Stimulated activated effector memory CD8-positive, alpha-beta T cell treated with anti-CD3 and anti-CD28 coated beads, Interleukin-12 subunit alpha, Interleukin-12 subunit beta, amount 100 ng/mL, for 72 hours (primary cell): ENCODE data around the gene SLC35G6.

Source experiments
- ATAC-seq: fragments of 150-1000 bp; cut with Tn5 transposase; 2 replicates; pipeline ENCODE4 v1.10.0; 2021
- DNase-seq, 2 donors: peaks; one replicate each; pipeline ENCODE4 v3.0.0; 2021 to 2022; ENCODE audit warnings: low spot score in 2 of 2
- H3K27ac Mint-ChIP-seq: one replicate; pipeline ENCODE4 v1.8.0; 2022; ENCODE audit warnings: mild to moderate bottlenecking, mixed read lengths
- H3K36me3 Mint-ChIP-seq: one replicate; pipeline ENCODE4 v1.8.0; 2022; ENCODE audit warnings: mild to moderate bottlenecking, mixed read lengths
- H3K4me1 Mint-ChIP-seq: one replicate; pipeline ENCODE4 v1.8.0; 2022; ENCODE audit warnings: mixed read lengths
- H3K4me3 Mint-ChIP-seq: one replicate; pipeline ENCODE4 v1.8.0; 2022; ENCODE audit warnings: mild to moderate bottlenecking, mixed read lengths
- H3K9me3 Mint-ChIP-seq: one replicate; pipeline ENCODE4 v1.8.0; 2022; ENCODE audit warnings: mixed read lengths

SLC35G6 gene

GRCh38 chr17:7501729-7502128, 20.5 kb downstream of the SLC35G6 start:
- DNase-seq (no peak), ATAC-seq (no peak)
- Mint-ChIP-seq H3K36me3 (peaks cover 100% of the 10 kb centered on the region), H3K4me3 (no peak overlapping the region), H3K4me1 (no peaks in the 10 kb centered on the region), H3K27ac (no peak overlapping the region), H3K9me3 (no peaks in the 10 kb centered on the region)

- H3K27ac Mint-ChIP-seq, result peak overlapping the region; percentile 10
- no peak for DNase-seq
- no peak for ATAC-seq
- H3K36me3 Mint-ChIP-seq, result peaks cover 100% of the 10 kb centered on the region
- no peak overlapping the region for H3K4me3 Mint-ChIP-seq
- H3K9me3 Mint-ChIP-seq, result no peaks in the 10 kb centered on the region
- H3K4me1 Mint-ChIP-seq, result no peaks in the 10 kb centered on the region
Observed at GRCh38 chr17:7502171-7502847, 21.1 kb downstream of the SLC35G6 start.

- Mint-ChIP-seq H3K36me3 (peaks cover 100% of the 10 kb centered on the region), H3K4me3 (no peak overlapping the region), H3K9me3 (no peaks in the 10 kb centered on the region), H3K27ac (peak overlapping the region; percentile 10), H3K4me1 (no peaks in the 10 kb centered on the region)
- ATAC-seq (no peak), DNase-seq (no peak)
Observed at GRCh38 chr17:7502987-7503386, 21.7 kb downstream of the SLC35G6 start.

GRCh38 chr17:7503521-7503920, 22.3 kb downstream of the SLC35G6 start:
- ATAC-seq (no peak), DNase-seq (no peak)
- H3K4me1 Mint-ChIP-seq, result no peaks in the 10 kb centered on the region
- H3K27ac Mint-ChIP-seq, result peak overlapping the region; percentile 42
- H3K36me3 Mint-ChIP-seq, result peaks cover 100% of the 10 kb centered on the region
- H3K4me3 Mint-ChIP-seq, result no peak overlapping the region
- H3K9me3 Mint-ChIP-seq, result no peaks in the 10 kb centered on the region

GRCh38 chr17:7508145-7508544, 26.9 kb downstream of the SLC35G6 start:
- H3K27ac Mint-ChIP-seq, result peak overlapping the region; percentile 56
- no peaks in the 10 kb centered on the region for H3K9me3 Mint-ChIP-seq
- H3K36me3 Mint-ChIP-seq, result peaks cover 100% of the 10 kb centered on the region
- H3K4me3 Mint-ChIP-seq, result no peak overlapping the region
- DNase-seq, result no peak
- H3K4me1 Mint-ChIP-seq, result peaks cover 4% of the 10 kb centered on the region
- ATAC-seq, result no peak

GRCh38 chr17:7508846-7509245, 27.6 kb downstream of the SLC35G6 start:
- H3K27ac Mint-ChIP-seq, result peak overlapping the region; percentile 56
- H3K4me1 Mint-ChIP-seq, result peaks cover 11% of the 10 kb centered on the region
- no peaks in the 10 kb centered on the region for H3K9me3 Mint-ChIP-seq
- ATAC-seq, result no peak
- peaks cover 100% of the 10 kb centered on the region for H3K36me3 Mint-ChIP-seq
- no peak for DNase-seq
- H3K4me3 Mint-ChIP-seq, result no peak overlapping the region

- DNase-seq (no peak), ATAC-seq (no peak)
- Mint-ChIP-seq H3K36me3 (peaks cover 100% of the 10 kb centered on the region), H3K9me3 (no peaks in the 10 kb centered on the region), H3K27ac (peak overlapping the region; percentile 69), H3K4me1 (peaks cover 15% of the 10 kb centered on the region), H3K4me3 (no peak overlapping the region)
Observed at GRCh38 chr17:7509937-7510336, 28.7 kb downstream of the SLC35G6 start.

GRCh38 chr17:7511108-7511507, 29.9 kb downstream of the SLC35G6 start:
- H3K4me1 Mint-ChIP-seq, result peaks cover 15% of the 10 kb centered on the region
- H3K36me3 Mint-ChIP-seq, result peaks cover 91% of the 10 kb centered on the region
- no peak overlapping the region for H3K4me3 Mint-ChIP-seq
- no peaks in the 10 kb centered on the region for H3K9me3 Mint-ChIP-seq
- H3K27ac Mint-ChIP-seq, result peak overlapping the region; percentile 69
- DNase-seq (no peak), ATAC-seq (no peak)

- DNase-seq (no peak), ATAC-seq (no peak)
- Mint-ChIP-seq H3K4me3 (no peak overlapping the region), H3K27ac (no peak overlapping the region), H3K4me1 (peaks cover 15% of the 10 kb centered on the region), H3K36me3 (peaks cover 91% of the 10 kb centered on the region), H3K9me3 (no peaks in the 10 kb centered on the region)
Observed at GRCh38 chr17:7512105-7512504, 30.9 kb downstream of the SLC35G6 start.

- peak overlapping the region; percentile 59 for H3K27ac Mint-ChIP-seq
- no peaks in the 10 kb centered on the region for H3K9me3 Mint-ChIP-seq
- H3K4me1 Mint-ChIP-seq, result peaks cover 15% of the 10 kb centered on the region
- peaks cover 82% of the 10 kb centered on the region for H3K36me3 Mint-ChIP-seq
- ATAC-seq, result no peak
- no peak for DNase-seq
- no peak overlapping the region for H3K4me3 Mint-ChIP-seq
Observed at GRCh38 chr17:7512824-7513540, 31.7 kb downstream of the SLC35G6 start.

- DNase-seq (no peak), ATAC-seq (no peak)
- peak overlapping the region; percentile 59 for H3K27ac Mint-ChIP-seq
- H3K36me3 Mint-ChIP-seq, result peaks cover 72% of the 10 kb centered on the region
- H3K4me3 Mint-ChIP-seq, result no peak overlapping the region
- no peaks in the 10 kb centered on the region for H3K9me3 Mint-ChIP-seq
- peaks cover 15% of the 10 kb centered on the region for H3K4me1 Mint-ChIP-seq
Observed at GRCh38 chr17:7513850-7514419, 32.7 kb downstream of the SLC35G6 start.

- peaks cover 51% of the 10 kb centered on the region for H3K36me3 Mint-ChIP-seq
- DNase-seq (no peak), ATAC-seq (no peak)
- no peaks in the 10 kb centered on the region for H3K9me3 Mint-ChIP-seq
- H3K4me3 Mint-ChIP-seq, result no peak overlapping the region
- peaks cover 15% of the 10 kb centered on the region for H3K4me1 Mint-ChIP-seq
- H3K27ac Mint-ChIP-seq, result no peak overlapping the region
Observed at GRCh38 chr17:7515911-7516610, 34.8 kb downstream of the SLC35G6 start.

- peak; percentile 26 to 67 for DNase-seq
- H3K36me3 Mint-ChIP-seq, result no peaks in the 10 kb centered on the region
- H3K4me3 Mint-ChIP-seq, result no peak overlapping the region
- peaks cover 6% of the 10 kb centered on the region for H3K4me1 Mint-ChIP-seq
- no peak overlapping the region for H3K27ac Mint-ChIP-seq
- ATAC-seq, result peak; percentile 75
- H3K9me3 Mint-ChIP-seq, result no peaks in the 10 kb centered on the region
Observed at GRCh38 chr17:7523033-7523432, 41.8 kb downstream of the SLC35G6 start.

GRCh38 chr17:7528842-7529241, 47.6 kb downstream of the SLC35G6 start:
- no peak for DNase-seq
- Mint-ChIP-seq H3K27ac (no peak overlapping the region), H3K9me3 (no peaks in the 10 kb centered on the region), H3K36me3 (no peaks in the 10 kb centered on the region), H3K4me3 (no peak overlapping the region), H3K4me1 (no peaks in the 10 kb centered on the region)
- no peak for ATAC-seq

- H3K4me3 Mint-ChIP-seq, result no peak overlapping the region
- no peaks in the 10 kb centered on the region for H3K4me1 Mint-ChIP-seq
- no peak for DNase-seq
Observed at GRCh38 chr17:7530023-7530900, 49.0 kb downstream of the SLC35G6 start.

More at GRCh38 chr17:7530023-7530900, 49.0 kb downstream of the SLC35G6 start:
- Mint-ChIP-seq H3K9me3 (no peaks in the 10 kb centered on the region), H3K36me3 (no peaks in the 10 kb centered on the region), H3K27ac (no peak overlapping the region)
- no peak for ATAC-seq
